T-helper 1 cell treated with Interleukin-12 subunit alpha and Interleukin-12 subunit beta and Interleukin-4 antibody, amounts not matched to agents 30 μg/mL and 1 μg/mL, for 36 hours (primary cell): ENCODE data around the gene ANKEF1.
A peak's percentile ranks its signal among the peaks of the same experiment; 100 is the strongest.
"Not testable (repeated sequence)": the region's sequence is repeated elsewhere in the genome, so short reads cannot be mapped to it uniquely, and the experiment has no call there.

Source experiments
- H3K27ac Mint-ChIP-seq: one replicate; pipeline ENCODE4 v1.8.0; 2021; ENCODE audit warnings: mild to moderate bottlenecking, mixed read lengths
- H3K27me3 Mint-ChIP-seq: one replicate; pipeline ENCODE4 v1.8.0; 2021; ENCODE audit warnings: low read depth, mixed read lengths
- H3K36me3 Mint-ChIP-seq: one replicate; pipeline ENCODE4 v1.8.0; 2021; ENCODE audit warnings: low read depth, mixed read lengths
- H3K4me1 Mint-ChIP-seq: one replicate; pipeline ENCODE4 v1.8.0; 2021; ENCODE audit warnings: low read depth, mixed read lengths
- H3K4me3 Mint-ChIP-seq: one replicate; pipeline ENCODE4 v1.8.0; 2021; ENCODE audit warnings: mild to moderate bottlenecking, moderate library complexity, mixed read lengths
- H3K9me3 Mint-ChIP-seq: one replicate; pipeline ENCODE4 v1.8.0; 2021; ENCODE audit warnings: mixed read lengths

The ANKEF1 gene

GRCh38 chr20:10007747-10008146, 27.0 kb upstream of the ANKEF1 start:
- H3K4me1 Mint-ChIP-seq, result no peaks in the 10 kb centered on the region
- peaks cover 4% of the 10 kb centered on the region for H3K27me3 Mint-ChIP-seq
- H3K27ac Mint-ChIP-seq, result no peak overlapping the region
- H3K9me3 Mint-ChIP-seq, result no peaks in the 10 kb centered on the region
- no peaks in the 10 kb centered on the region for H3K36me3 Mint-ChIP-seq
- H3K4me3 Mint-ChIP-seq, result no peak overlapping the region

DNA sequence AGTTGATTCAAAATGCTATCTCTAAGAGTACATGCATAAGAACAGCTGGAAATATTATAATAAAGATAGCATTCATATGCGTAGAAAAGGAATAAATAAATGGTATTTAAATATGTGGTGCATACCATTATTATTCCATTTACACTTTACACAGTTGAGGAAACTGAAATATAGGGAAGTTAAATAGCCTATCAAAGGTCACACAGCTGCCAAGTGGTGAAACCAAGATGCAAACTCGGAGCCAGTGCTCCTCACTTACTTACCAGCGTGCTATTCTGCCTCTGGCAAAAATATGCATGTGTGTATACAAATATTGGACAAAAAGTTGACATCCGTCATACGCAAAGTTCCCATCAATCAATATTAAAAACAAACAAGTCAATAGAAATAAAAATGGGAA, 22.3 kb upstream of the ANKEF1 start:
- Mint-ChIP-seq H3K4me3 (no peak overlapping the region), H3K9me3 (no peaks in the 10 kb centered on the region), H3K27me3 (peaks cover 7% of the 10 kb centered on the region), H3K36me3 (no peaks in the 10 kb centered on the region), H3K4me1 (no peaks in the 10 kb centered on the region), H3K27ac (no peak overlapping the region)

GRCh38 chr20:10014431-10014830, 20.4 kb upstream of the ANKEF1 start:
- H3K4me3 Mint-ChIP-seq, result no peak overlapping the region
- peaks cover 3% of the 10 kb centered on the region for H3K27me3 Mint-ChIP-seq
- H3K4me1 Mint-ChIP-seq, result no peaks in the 10 kb centered on the region
- H3K9me3 Mint-ChIP-seq, result no peaks in the 10 kb centered on the region
- H3K27ac Mint-ChIP-seq, result no peak overlapping the region
- no peaks in the 10 kb centered on the region for H3K36me3 Mint-ChIP-seq

- no peak overlapping the region for H3K27ac Mint-ChIP-seq
- no peaks in the 10 kb centered on the region for H3K9me3 Mint-ChIP-seq
- H3K4me3 Mint-ChIP-seq, result no peak overlapping the region
- H3K27me3 Mint-ChIP-seq, result peaks cover 20% of the 10 kb centered on the region
- H3K36me3 Mint-ChIP-seq, result no peaks in the 10 kb centered on the region
- no peaks in the 10 kb centered on the region for H3K4me1 Mint-ChIP-seq
These were observed 13.8 kb upstream of the ANKEF1 start for GRCh38 chr20:10020937-10021336.

GRCh38 chr20:10022625-10023024, 12.2 kb upstream of the ANKEF1 start:
- no peak overlapping the region for H3K27ac Mint-ChIP-seq
- H3K9me3 Mint-ChIP-seq, result no peaks in the 10 kb centered on the region
- no peaks in the 10 kb centered on the region for H3K36me3 Mint-ChIP-seq
- peaks cover 25% of the 10 kb centered on the region for H3K27me3 Mint-ChIP-seq
- H3K4me1 Mint-ChIP-seq, result no peaks in the 10 kb centered on the region
- H3K4me3 Mint-ChIP-seq, result no peak overlapping the region

DNA sequence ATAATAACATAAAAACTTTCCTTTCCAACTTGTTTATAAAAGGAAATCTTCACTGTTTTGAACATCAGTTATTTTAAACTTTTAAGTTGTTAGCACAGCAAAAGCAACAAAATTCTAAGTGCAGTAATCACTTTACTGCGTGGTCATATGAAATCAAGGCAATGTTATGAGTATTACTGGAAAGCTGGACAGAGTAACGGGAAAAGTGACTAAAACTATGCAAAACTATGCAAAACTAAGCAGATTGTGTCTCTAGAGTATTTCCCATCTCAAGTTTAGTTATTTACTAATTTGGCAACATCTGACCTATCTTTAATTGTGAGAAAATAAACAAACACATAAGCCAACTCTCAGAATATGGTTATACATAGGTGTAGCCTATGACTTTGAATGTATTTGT, 10.9 kb upstream of the ANKEF1 start:
- Mint-ChIP-seq H3K36me3 (no peaks in the 10 kb centered on the region), H3K4me3 (no peak overlapping the region), H3K9me3 (no peaks in the 10 kb centered on the region), H3K27ac (no peak overlapping the region), H3K27me3 (peaks cover 27% of the 10 kb centered on the region), H3K4me1 (no peaks in the 10 kb centered on the region)

DNA sequence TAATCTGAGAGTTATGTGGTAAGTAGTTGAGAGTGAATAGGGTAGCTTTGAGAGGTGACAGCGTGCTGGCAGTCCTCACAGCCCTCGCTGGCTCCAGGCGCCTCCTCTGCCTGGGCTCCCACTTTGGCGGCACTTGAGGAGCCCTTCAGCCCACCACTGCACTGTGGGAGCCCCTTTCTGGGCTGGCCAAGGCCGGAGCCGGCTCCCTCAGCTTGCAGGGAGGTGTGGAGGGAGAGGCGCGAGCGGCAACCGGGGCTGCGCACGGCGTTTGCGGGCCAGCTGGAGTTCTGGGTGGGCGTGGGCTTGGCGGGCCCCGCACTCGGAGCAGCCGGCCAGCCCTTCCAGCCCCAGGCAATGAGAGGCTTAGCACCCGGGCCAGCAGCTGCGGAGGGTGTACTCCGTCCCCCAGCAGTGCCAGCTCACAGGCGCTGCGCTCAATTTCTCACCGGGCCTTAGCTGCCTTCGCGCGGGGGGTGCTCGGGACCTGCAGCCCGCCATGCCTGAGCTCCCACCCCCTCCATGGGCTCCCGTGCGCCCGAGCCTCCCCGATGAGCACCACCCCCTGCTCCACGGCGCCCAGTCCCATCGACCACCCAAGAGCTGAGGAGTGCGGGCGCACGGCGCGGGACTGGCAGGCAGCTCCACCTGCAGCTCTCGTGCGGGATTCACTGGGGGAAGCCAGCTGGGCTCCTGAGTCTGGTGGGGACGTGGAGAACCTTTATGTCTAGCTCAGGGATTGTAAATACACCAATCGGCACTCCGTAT, 3.2 kb upstream of the ANKEF1 start:
- H3K4me1 Mint-ChIP-seq, H3K36me3 Mint-ChIP-seq, H3K9me3 Mint-ChIP-seq, H3K4me3 Mint-ChIP-seq, H3K27ac Mint-ChIP-seq: not testable (repeated sequence)
- peaks cover 14% of the 10 kb centered on the region for H3K27me3 Mint-ChIP-seq

GRCh38 chr20:10032269-10032668, 2.5 kb upstream of the ANKEF1 start:
- H3K9me3 Mint-ChIP-seq, H3K36me3 Mint-ChIP-seq, H3K4me3 Mint-ChIP-seq, H3K27ac Mint-ChIP-seq, H3K4me1 Mint-ChIP-seq: not testable (repeated sequence)
- H3K27me3 Mint-ChIP-seq, result peaks cover 10% of the 10 kb centered on the region

- H3K4me3 Mint-ChIP-seq, result peak overlapping the region; percentile 48
- H3K27me3 Mint-ChIP-seq, result peaks cover 7% of the 10 kb centered on the region
- peak overlapping the region; percentile 20 for H3K27ac Mint-ChIP-seq
- H3K4me1 Mint-ChIP-seq, result peaks cover 9% of the 10 kb centered on the region
- H3K36me3 Mint-ChIP-seq, result no peaks in the 10 kb centered on the region
- peaks cover 3% of the 10 kb centered on the region for H3K9me3 Mint-ChIP-seq
These were observed 709 bp upstream of the ANKEF1 start for GRCh38 chr20:10033905-10034650.

GRCh38 chr20:10036321-10036720, 1.5 kb downstream of the ANKEF1 start:
- H3K9me3 Mint-ChIP-seq, result not testable (repeated sequence)

GRCh38 chr20:10040070-10040975, 5.5 kb downstream of the ANKEF1 start:
- Mint-ChIP-seq H3K4me3 (no peak overlapping the region), H3K27ac (no peak overlapping the region), H3K4me1 (peaks cover 13% of the 10 kb centered on the region), H3K9me3 (peaks cover 3% of the 10 kb centered on the region), H3K27me3 (no peaks in the 10 kb centered on the region), H3K36me3 (no peaks in the 10 kb centered on the region)

More at GRCh38 chr20:10036321-10036720, 1.5 kb downstream of the ANKEF1 start:
- H3K4me3 Mint-ChIP-seq, H3K4me1 Mint-ChIP-seq, H3K27ac Mint-ChIP-seq, H3K36me3 Mint-ChIP-seq, H3K27me3 Mint-ChIP-seq: not testable (repeated sequence)

- no peak overlapping the region for H3K27ac Mint-ChIP-seq
- peaks cover 7% of the 10 kb centered on the region for H3K4me1 Mint-ChIP-seq
- no peaks in the 10 kb centered on the region for H3K36me3 Mint-ChIP-seq
- no peaks in the 10 kb centered on the region for H3K9me3 Mint-ChIP-seq
- H3K27me3 Mint-ChIP-seq, result no peaks in the 10 kb centered on the region
- no peak overlapping the region for H3K4me3 Mint-ChIP-seq
These were observed 7.3 kb downstream of the ANKEF1 start for GRCh38 chr20:10042086-10042485.

DNA sequence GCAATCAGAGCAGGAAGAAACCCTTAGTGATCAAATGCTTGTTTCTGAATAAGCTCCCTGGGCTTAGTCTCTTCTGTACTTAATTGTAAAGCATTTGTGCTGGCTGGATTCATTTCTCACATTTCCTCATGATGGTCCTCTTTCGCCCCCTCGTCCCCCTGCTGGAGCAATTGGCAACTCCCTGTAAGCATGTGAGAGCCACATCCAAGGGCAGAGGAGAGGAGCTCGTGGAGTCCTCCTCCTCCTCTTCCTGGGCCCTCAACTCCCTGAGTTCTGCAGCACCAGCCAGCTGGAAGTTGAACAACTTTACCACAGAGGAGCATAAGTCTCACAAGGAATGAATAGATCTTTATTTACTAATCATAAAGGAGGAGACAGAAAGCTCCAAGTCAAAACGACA, 12.6 kb downstream of the ANKEF1 start:
- Mint-ChIP-seq H3K27ac (no peak overlapping the region), H3K4me1 (no peaks in the 10 kb centered on the region), H3K27me3 (no peaks in the 10 kb centered on the region), H3K9me3 (no peaks in the 10 kb centered on the region), H3K36me3 (no peaks in the 10 kb centered on the region), H3K4me3 (no peak overlapping the region)

DNA sequence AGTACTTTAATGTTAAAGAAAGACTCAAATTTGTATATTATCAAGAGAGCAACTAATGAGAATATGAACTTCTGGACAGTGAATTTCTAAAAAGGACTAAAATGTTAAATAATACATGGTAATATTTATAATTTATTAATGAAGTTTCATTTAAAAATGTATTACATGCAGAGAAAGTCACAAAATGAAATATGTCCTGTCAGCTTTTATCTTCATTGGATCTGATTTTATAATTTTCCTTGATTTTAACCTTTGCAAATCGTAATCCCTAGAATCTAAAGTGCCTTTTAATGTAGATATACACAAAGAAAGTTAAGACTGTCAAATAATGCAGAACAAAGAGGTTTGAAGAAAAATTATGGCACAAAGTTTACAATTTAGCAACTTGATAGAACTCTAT, 16.4 kb downstream of the ANKEF1 start:
- H3K36me3 Mint-ChIP-seq, result peaks cover 2% of the 10 kb centered on the region
- no peaks in the 10 kb centered on the region for H3K9me3 Mint-ChIP-seq
- no peaks in the 10 kb centered on the region for H3K4me1 Mint-ChIP-seq
- H3K27ac Mint-ChIP-seq, result no peak overlapping the region
- H3K4me3 Mint-ChIP-seq, result no peak overlapping the region
- no peaks in the 10 kb centered on the region for H3K27me3 Mint-ChIP-seq
